ENCODE measurements around the gene CBARP.

DNA sequence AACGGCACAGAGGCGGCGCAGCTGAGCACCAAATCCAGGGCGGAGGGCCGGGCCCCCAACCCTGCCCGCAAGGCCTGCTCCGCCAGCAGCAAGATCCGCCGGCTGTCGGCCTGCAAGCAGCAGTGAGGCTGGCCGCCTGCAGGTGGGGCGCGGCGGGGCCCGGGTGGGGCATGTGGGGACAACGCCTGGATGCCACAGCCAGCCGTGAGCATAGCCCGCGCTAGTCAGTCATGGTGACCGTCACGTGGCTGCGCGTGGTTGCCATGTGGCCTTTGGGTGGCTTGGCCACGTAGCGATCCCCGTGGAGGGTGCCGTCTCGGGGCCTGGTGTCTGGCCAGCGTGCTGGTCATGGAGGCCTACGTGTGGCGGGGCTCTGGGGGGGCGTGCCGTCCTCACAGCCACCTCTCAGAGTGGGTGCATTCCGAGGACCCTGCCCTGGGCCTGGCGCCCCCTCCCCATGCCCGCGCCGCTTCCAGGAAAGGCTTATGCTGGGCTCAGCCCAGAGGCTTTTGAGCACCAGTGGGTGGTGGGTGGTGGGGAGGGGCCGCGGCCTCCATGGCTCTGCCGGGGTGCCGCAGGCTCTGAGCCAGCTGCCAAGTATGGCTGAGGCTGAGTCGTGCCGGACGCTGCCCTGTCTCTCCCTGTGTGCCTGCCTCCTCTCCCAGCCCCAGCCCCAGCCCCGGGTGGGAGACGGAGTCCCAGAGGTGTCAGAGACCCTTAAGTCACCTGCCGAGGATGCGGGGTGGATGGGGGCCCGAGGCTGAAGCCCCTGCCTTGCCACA lies 11.1 kb downstream of the CBARP start:
- TF ChIP-seq CTCF (conservative IDR thresholded peaks at IDR 0.05; ENCODE audit: low read length) (no peak), EZH2phosphoT487 (IDR thresholded peaks at IDR 0.05; ENCODE audit: borderline replicate concordance, low read depth, low read length) (no peak)

Measured in OCI-LY7 (cell line).